Thyroid gland (tissue), 4 donors: ENCODE results near the gene MARVELD1. TPM values are rescaled to one million over a fixed set of nuclear protein-coding genes. Genes with fewer than 3 reads are reported as not detected.

Experiments
- DNase-seq, 2 donors: peaks; one replicate each; pipeline ENCODE4 v3.0.0-alpha.2; 2019
- H3K27ac ChIP-seq, 3 donors: fragments of 200-600 bp; sonication (generic); 1 replicate in 2 of 3; 2 replicates in 1 of 3; pipeline ENCODE4 v1.5.1; 2016 to 2019; ENCODE audit warnings: mild to moderate bottlenecking in 1 of 3, moderate library complexity in 1 of 3
- H3K27me3 ChIP-seq: fragments of 200-600 bp; sonication (generic); one replicate; pipeline ENCODE4 v1.5.1; 2019
- H3K36me3 ChIP-seq, 2 donors: fragments of 200-600 bp; sonication (generic); one replicate each; pipeline ENCODE4 v1.5.1; 2016 to 2019
- H3K4me1 ChIP-seq, 2 donors: fragments of 200-600 bp; sonication (generic); one replicate each; pipeline ENCODE4 v1.5.1; 2017 to 2019
- H3K4me3 ChIP-seq, 3 donors: fragments of 200-600 bp; sonication (generic); replicated peaks in 1 of 3; 1 replicate in 2 of 3; 2 replicates in 1 of 3; pipeline ENCODE4 v1.5.1; 2016; ENCODE audit warnings: mild to moderate bottlenecking in 1 of 3
- H3K9me3 ChIP-seq: fragments of 200-600 bp; sonication (generic); one replicate; pipeline ENCODE4 v1.5.1; 2017
- CTCF ChIP-seq, 6 experiments: fragments of 200-600 bp in 3 of 6; fragments of 450-650 bp in 3 of 6; sonication (generic) in 3 of 6; IDR thresholded peaks; one replicate each; pipeline ENCODE4 v1.5.1; 2016 to 2019; ENCODE audit warnings: antibody characterized with exemption in 6 of 6, mild to moderate bottlenecking in 2 of 6, inconsistent platforms in 1 of 6, moderate library complexity in 1 of 6
- POLR2A ChIP-seq, 2 donors: fragments of 450-650 bp; IDR thresholded peaks; one replicate each; pipeline ENCODE4 v1.6.1; 2017; ENCODE audit warnings: antibody characterized with exemption in 2 of 2, mild to moderate bottlenecking in 2 of 2, moderate library complexity in 1 of 2
- WGBS, 2 donors: methylation state at CpG; one replicate each; pipeline ENCODE4 v1.1.5; 2017; 5-methylcytosine and 5-hydroxymethylcytosine counted together
- intact Hi-C: fragments of 100-400 bp; cut with DNase I; formaldehyde crosslinking; loops from one replicate; pipeline ENCODE4 v1.15.1; 2023
- total RNA-seq, 4 donors: library from RNA; depleted of rRNA; stranded (reverse); fragments of >200 nt; gene quantifications; one replicate each; pipeline ENCODE4 v1.2.3, GENCODE V29; 2016

The MARVELD1 gene
- total RNA-seq, 4 donors from 2014 or later, result 6.0 to 46.6 (median 10.5) TPM

- no peak overlapping the region for H3K27ac ChIP-seq
- H3K9me3 ChIP-seq, result no peaks in the 10 kb centered on the region
- no peak for DNase-seq
- 95% methylated on average over 15 of the region's 15 CpGs for WGBS, 2 donors
- TF ChIP-seq CTCF (IDR thresholded peaks at IDR 0.05), result no peak
- no peak for TF ChIP-seq POLR2A (IDR thresholded peaks at IDR 0.05)
- intact Hi-C loops, result no loop called here
- no peak overlapping the region for H3K4me3 ChIP-seq
- no peaks in the 10 kb centered on the region for H3K4me1 ChIP-seq
- no peaks in the 10 kb centered on the region for H3K27me3 ChIP-seq
- H3K36me3 ChIP-seq, result peaks cover 37 to 46% of the 10 kb centered on the region in 2 donors
Measured at GRCh38 chr10:97744405-97745035, 31.0 kb downstream of the MARVELD1 start.

- WGBS, 2 donors, result 95 to 100% methylated on average over 1 of the region's 1 CpG
- Histone ChIP-seq H3K27me3 (no peaks in the 10 kb centered on the region), H3K9me3 (no peaks in the 10 kb centered on the region), H3K4me3 (no peak overlapping the region), H3K36me3 (peaks cover 63 to 70% of the 10 kb centered on the region in 2 donors), H3K27ac (no peak overlapping the region), H3K4me1 (no peaks in the 10 kb centered on the region)
- no peak for TF ChIP-seq CTCF (IDR thresholded peaks at IDR 0.05)
- no peak for TF ChIP-seq POLR2A (IDR thresholded peaks at IDR 0.05)
- intact Hi-C loops, result no loop called here
- no peak for DNase-seq
Measured at GRCh38 chr10:97747573-97747972, 34.0 kb downstream of the MARVELD1 start.

GRCh38 chr10:97748116-97748515, 34.6 kb downstream of the MARVELD1 start:
- Histone ChIP-seq H3K36me3 (peaks cover 65 to 71% of the 10 kb centered on the region in 2 donors), H3K27ac (no peak overlapping the region), H3K9me3 (no peaks in the 10 kb centered on the region), H3K4me1 (no peaks in the 10 kb centered on the region), H3K4me3 (no peak overlapping the region), H3K27me3 (no peaks in the 10 kb centered on the region)
- intact Hi-C loops, result no loop called here
- no peak for TF ChIP-seq POLR2A (IDR thresholded peaks at IDR 0.05)
- TF ChIP-seq CTCF (IDR thresholded peaks at IDR 0.05), result no peak
- DNase-seq, result no peak
- WGBS, 2 donors, result 88 to 90% methylated on average over 9 to 10 of the region's 10 CpGs

GRCh38 chr10:97752956-97753355, 39.4 kb downstream of the MARVELD1 start:
- H3K9me3 ChIP-seq, result no peaks in the 10 kb centered on the region
- H3K27ac ChIP-seq, result no peak overlapping the region
- H3K36me3 ChIP-seq, result peaks cover 84 to 88% of the 10 kb centered on the region in 2 donors
- TF ChIP-seq CTCF (IDR thresholded peaks at IDR 0.05) (no peak), POLR2A (IDR thresholded peaks at IDR 0.05) (no peak)
- no peak for DNase-seq
- no peaks in the 10 kb centered on the region for H3K27me3 ChIP-seq
- no peaks in the 10 kb centered on the region for H3K4me1 ChIP-seq
- intact Hi-C loops, result no loop called here
- no peak overlapping the region for H3K4me3 ChIP-seq
- WGBS, 2 donors, result 93 to 94% methylated on average over 10 to 11 of the region's 18 CpGs

- no peak overlapping the region for H3K27ac ChIP-seq
- TF ChIP-seq POLR2A (IDR thresholded peaks at IDR 0.05) (no peak), CTCF (IDR thresholded peaks at IDR 0.05) (no peak)
- DNase-seq, result no peak
- WGBS, 2 donors, result 66 to 98% methylated on average over 3 to 4 of the region's 4 CpGs
- H3K4me1 ChIP-seq, result no peaks in the 10 kb centered on the region
- no peaks in the 10 kb centered on the region for H3K27me3 ChIP-seq
- no peaks in the 10 kb centered on the region for H3K9me3 ChIP-seq
- intact Hi-C loops, result no loop called here
- no peak overlapping the region for H3K4me3 ChIP-seq
- H3K36me3 ChIP-seq, result peaks cover 72 to 85% of the 10 kb centered on the region in 2 donors
Measured at GRCh38 chr10:97754726-97755125, 41.2 kb downstream of the MARVELD1 start.
